SKM-1 (cell line): ENCODE results near the gene ESPN.

Experiments used
- DNase-seq: peaks from one replicate; lab custom pipeline; 2025; ENCODE audit not compliant: unreplicated experiment; lab: John Stamatoyannopoulos, UW

The ESPN gene

DNA sequence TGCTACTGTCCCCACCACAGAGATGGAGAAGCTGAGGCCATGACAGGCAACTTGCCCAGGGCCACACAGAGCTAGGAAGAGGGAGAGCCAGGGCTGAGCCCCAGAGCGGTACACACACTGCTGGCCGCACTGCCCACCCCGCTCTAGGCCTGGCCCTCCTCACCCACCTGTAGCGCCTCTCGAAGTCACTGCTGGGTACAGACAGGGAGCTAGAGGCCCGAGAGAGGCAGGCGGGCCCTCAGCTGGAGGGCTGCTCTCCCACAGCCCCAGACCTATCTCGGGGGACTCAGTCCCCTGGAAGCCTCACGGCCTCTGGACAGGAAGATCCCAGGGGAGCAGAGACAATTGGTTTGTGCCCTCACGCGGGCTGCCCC, 84.2 kb downstream of the ESPN start:
- DNase-seq = no peak

DNA sequence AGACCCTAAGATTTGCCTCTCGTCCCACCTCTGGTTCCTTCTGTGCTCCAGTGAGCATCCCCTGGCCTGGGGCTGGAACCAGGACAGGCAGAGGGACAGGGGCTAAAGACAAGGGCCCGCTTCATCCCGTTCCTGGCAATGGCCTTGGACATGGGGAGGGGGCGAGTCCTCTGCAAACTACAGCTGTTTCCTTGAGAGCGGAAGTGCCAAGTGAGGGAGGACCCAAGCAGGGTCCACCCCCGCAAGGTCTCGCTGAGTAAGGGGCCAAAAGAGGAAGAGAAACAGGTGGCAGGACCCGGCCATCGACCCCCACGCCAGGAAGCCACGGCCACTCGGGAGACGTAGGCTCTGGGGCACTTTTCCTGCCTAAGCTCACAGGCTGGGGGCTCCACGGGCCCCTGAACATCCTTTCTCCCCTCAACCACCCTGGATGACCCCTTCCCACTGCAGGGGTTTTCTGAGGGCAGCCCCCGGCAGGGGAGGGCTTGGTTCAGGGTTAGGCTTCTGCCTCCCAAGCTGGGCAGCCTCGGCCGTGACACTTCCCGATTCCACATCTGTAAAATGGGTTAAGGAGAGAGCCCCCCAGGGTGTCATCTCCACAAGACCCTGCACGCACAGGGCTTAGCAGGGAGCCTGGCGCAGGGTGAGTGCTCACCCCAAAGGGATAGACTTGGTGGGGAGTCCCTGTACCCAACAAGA, 84.8 kb downstream of the ESPN start:
- DNase-seq = no peak

DNA sequence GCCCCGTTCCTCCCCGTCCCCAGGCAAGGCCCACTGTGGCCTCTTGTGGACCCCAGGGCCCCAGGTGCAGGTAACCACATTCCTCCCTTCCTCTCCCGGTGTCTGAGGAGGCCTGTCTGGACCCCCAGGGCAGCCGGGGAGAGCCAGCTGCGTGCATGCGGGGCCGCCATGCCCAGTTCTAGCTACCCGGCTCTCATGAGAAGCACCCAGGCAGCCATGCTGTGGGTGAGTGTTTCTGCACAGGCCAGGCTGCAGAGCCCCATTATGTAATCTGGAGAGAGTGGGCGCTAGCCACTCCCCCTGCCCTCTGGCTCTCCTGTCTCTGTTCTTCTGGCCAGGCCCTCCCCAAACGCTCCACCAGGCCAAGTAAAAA, 85.3 kb downstream of the ESPN start:
- no peak for DNase-seq

DNA sequence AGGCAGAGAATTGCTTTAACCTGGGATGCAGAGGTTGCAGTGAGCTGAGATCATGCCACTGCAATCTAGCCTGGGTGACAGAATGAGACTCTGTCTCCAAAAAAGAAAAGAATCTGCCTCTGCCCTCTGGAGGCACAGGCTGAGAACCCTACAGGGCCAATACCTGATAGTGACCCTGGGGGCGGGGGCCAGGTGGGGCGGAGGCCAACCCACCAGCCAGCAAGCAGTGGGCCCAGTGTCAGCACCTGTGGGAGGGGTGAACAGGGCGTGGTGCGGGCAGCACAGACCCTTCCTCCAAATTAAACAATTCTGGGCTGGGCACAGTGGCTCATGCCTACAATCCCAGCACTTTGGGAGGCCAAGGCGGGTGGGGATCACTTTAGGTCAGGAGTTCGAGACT, 85.9 kb downstream of the ESPN start:
- DNase-seq = no peak
